Dendritic cell treated with granulocyte-macrophage colony-stimulating factor and Interleukin-4, amounts not matched to agents 40 ng/mL and 50 ng/mL, for 4 days (primary cell): Measurements from ENCODE around the gene PFDN5.
"Not testable (repeated sequence)": the region's sequence is repeated elsewhere in the genome, so short reads cannot be mapped to it uniquely, and the experiment has no call there.

ENCODE experiments used
- H3K27ac Mint-ChIP-seq: one replicate; pipeline ENCODE4 v1.8.0; 2022; ENCODE audit warnings: mild to moderate bottlenecking, mixed read lengths
- H3K27me3 Mint-ChIP-seq: one replicate; pipeline ENCODE4 v1.8.0; 2022; ENCODE audit warnings: mild to moderate bottlenecking, mixed read lengths
- H3K36me3 Mint-ChIP-seq: one replicate; pipeline ENCODE4 v1.8.0; 2022; ENCODE audit warnings: low read depth, mixed read lengths
- H3K4me1 Mint-ChIP-seq: one replicate; pipeline ENCODE4 v1.8.0; 2022; ENCODE audit warnings: low read depth, mixed read lengths
- H3K4me3 Mint-ChIP-seq: one replicate; pipeline ENCODE4 v1.8.0; 2022; ENCODE audit warnings: mild to moderate bottlenecking, moderate library complexity, mixed read lengths
- H3K9me3 Mint-ChIP-seq: one replicate; pipeline ENCODE4 v1.8.0; 2022; ENCODE audit warnings: mixed read lengths
- intact Hi-C: fragments of 100-400 bp; cut with micrococcal nuclease; formaldehyde crosslinking; loops from one replicate; pipeline ENCODE4 v1.15.0; 2022

PFDN5 gene

DNA sequence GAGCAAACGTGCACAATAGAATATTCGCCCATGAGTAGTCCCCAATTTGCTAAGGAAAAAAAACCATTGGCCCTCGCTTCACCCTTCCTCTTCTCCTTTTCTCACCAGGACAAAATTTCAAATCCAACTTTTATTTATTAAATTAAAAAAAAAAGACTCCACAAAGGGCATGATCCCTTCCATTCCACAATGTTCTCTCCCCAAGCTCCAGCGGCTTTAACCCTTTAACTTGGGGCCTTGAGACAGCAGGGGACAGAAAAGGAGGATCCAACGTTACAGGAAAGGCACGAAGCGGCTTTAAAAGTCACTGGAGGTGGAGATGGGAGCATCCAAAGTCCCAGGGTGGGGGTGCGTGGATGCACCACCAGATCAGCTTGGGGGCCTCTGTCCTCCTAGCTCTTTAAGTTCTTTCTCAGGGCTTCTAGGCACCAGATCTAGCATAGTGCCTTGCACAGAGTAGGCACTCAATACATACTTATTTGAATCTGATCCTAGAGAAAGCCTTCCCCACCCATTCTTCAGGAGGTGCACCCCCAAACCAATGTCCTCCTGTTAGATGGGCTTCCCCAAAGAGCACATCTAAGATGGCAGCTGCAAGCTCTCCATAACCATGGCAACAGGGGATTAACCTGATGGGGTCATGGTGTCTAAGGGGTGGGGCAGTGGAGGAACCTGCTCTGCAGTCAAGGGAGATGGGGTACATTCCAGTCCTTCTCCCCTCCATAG lies 31.3 kb downstream of the PFDN5 start:
- no peak overlapping the region for H3K27ac Mint-ChIP-seq
- H3K4me1 Mint-ChIP-seq = peaks cover 27% of the 10 kb centered on the region
- no peaks in the 10 kb centered on the region for H3K9me3 Mint-ChIP-seq
- peaks cover 44% of the 10 kb centered on the region for H3K27me3 Mint-ChIP-seq
- intact Hi-C loops = no loop called here
- peaks cover under 1% of the 10 kb centered on the region for H3K36me3 Mint-ChIP-seq
- H3K4me3 Mint-ChIP-seq = no peak overlapping the region

DNA sequence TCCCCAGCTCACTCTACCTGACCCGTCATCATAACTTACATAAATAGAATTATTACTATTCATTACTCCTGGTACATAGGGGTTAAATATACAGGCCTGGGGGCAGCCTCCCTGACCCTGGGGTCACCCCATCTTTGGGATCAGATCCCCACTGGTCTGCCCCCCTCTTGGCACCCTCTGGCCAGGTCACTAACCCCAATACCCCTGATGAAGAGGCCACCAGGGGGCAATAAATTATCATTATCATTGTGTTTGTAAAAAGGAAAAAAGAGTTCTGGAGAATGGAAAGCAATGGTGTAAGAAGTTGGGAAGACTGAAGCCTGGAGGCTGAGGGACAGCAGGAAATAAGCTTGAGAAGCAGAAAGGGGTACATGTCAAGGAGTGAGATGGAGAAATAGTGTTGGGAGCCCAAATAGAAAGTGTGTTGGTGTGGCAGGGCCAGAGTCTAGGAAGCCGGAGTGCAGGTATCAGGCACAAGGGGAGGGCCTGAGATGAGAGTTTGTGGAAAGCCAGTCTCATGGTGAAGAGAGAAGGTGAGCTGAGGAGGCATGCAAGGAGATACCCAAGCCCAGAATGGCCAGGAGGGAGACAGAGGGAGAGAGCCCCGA lies 32.2 kb downstream of the PFDN5 start:
- Mint-ChIP-seq H3K9me3 (no peaks in the 10 kb centered on the region), H3K36me3 (no peaks in the 10 kb centered on the region), H3K4me1 (peaks cover 22% of the 10 kb centered on the region), H3K27ac (no peak overlapping the region), H3K4me3 (no peak overlapping the region), H3K27me3 (peaks cover 52% of the 10 kb centered on the region)
- intact Hi-C loops = no loop called here

DNA sequence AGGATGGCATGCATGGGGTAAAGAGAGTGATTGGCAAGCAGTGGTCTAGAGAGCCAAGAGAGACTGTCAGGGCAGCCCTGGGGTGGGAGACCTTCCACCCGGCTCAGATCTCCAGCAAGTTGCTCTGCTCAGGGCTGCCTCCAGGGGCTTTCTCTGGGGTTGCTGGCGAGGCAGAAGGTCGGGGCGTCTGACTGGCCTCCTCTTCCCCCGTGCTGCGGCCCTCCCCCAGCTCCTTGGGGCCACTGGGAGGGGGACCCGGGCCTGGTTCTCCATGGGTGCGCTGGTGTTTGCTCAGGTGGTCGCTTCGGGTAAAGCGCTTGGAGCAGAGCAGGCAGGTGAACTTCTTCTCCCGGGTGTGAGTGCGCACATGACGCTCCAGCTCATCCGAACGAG lies 32.7 kb downstream of the PFDN5 start:
- Mint-ChIP-seq H3K27ac (no peak overlapping the region), H3K36me3 (no peaks in the 10 kb centered on the region), H3K4me3 (no peak overlapping the region), H3K27me3 (peaks cover 55% of the 10 kb centered on the region), H3K9me3 (no peaks in the 10 kb centered on the region), H3K4me1 (peaks cover 22% of the 10 kb centered on the region)
- intact Hi-C loops = no loop called here

DNA sequence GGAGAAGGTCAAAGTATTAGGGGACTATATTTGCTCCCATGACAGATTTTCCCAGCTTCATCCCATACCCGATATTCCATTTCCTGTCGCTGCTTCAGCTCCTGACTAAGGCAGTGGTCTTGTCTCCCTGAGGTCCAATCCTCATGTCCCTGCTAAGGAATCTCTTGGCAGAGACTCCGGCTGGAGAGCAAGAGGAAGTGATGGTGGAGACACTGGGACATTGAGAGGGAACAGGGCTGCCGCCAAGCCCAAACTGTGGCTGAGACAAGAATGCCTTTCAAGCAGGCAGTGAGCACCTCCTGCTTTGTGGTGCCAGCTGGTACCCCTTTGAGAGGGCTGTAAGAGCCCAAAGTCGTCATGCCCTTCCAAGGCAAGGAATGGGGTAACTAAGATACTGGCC lies 35.3 kb downstream of the PFDN5 start:
- intact Hi-C loops = no loop called here

DNA sequence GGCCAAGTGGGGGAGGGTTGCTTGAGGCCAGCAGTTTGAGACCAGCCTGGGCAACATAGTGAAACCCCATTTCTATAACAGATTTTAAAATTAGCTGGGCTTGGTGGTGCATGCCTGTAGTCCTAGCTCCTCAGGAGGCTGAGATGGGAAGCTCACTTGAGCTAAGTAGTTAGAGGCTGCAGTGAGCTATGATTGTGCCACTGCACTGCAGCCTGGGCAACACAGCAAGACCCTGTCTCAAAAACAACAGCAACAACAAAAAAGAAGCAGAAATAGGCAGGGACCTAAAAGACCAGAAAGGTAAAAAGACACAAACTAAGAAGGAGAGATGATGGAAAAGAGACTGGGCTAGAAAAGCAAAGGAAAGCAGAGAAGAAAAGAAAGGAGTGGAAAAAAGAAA lies 37.0 kb downstream of the PFDN5 start:
- H3K27ac Mint-ChIP-seq, H3K36me3 Mint-ChIP-seq, H3K9me3 Mint-ChIP-seq, H3K4me3 Mint-ChIP-seq, intact Hi-C loops: not testable (repeated sequence)
- Mint-ChIP-seq H3K4me1 (peaks cover 28% of the 10 kb centered on the region), H3K27me3 (peaks cover 82% of the 10 kb centered on the region)

More for the DNA sequence above, 35.3 kb downstream of the PFDN5 start:
- no peak overlapping the region for H3K4me3 Mint-ChIP-seq
- peaks cover 80% of the 10 kb centered on the region for H3K27me3 Mint-ChIP-seq
- peaks cover 18% of the 10 kb centered on the region for H3K4me1 Mint-ChIP-seq
- H3K9me3 Mint-ChIP-seq = no peaks in the 10 kb centered on the region
- H3K36me3 Mint-ChIP-seq = no peaks in the 10 kb centered on the region
- no peak overlapping the region for H3K27ac Mint-ChIP-seq

DNA sequence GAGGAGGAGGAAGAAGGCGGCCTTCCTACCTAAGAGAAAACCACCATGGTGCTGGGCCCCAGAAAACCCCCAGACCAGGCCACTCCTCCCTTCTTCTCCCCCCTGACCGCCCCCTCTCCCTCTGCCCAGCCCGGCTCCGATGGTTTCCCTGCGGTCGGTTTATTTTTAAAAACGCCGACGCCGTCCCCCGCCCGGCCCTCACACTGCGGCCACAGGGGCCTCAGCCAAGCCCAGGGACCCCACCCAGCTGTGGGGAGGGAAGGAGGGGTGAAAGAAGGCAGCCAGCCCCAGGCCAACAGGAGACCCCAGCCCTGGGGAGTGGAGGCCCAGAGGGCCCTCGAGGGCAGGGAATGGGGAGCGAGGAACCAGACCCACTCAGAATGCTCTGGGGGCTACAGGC lies 37.4 kb downstream of the PFDN5 start:
- intact Hi-C loops = no loop called here

DNA sequence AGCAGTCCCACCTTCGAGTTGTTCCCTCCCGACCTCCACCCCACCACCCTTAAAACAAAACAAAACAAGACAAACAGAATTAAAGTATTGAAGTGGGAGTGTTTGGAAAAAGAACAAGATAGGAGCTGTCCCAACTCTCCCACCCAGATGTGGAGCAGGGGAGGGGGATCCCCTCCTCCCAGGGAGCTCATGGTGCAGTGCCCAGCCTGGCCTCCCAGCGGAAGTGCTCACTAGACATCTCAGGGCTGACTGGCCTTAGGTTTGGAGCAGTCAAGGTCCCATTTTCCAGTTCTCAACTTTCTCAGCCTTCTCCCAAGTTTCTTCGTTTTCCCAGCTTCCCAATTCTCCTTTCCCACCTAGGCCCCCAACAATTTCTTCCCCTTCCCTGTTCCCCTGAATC lies 37.9 kb downstream of the PFDN5 start:
- Mint-ChIP-seq H3K4me1 (peaks cover 32% of the 10 kb centered on the region), H3K36me3 (no peaks in the 10 kb centered on the region), H3K4me3 (no peak overlapping the region), H3K27me3 (peaks cover 82% of the 10 kb centered on the region), H3K27ac (no peak overlapping the region), H3K9me3 (no peaks in the 10 kb centered on the region)
- intact Hi-C loops = no loop called here

More for the DNA sequence above, 37.4 kb downstream of the PFDN5 start:
- Mint-ChIP-seq H3K4me1 (peaks cover 28% of the 10 kb centered on the region), H3K27me3 (peaks cover 82% of the 10 kb centered on the region), H3K27ac (no peak overlapping the region), H3K36me3 (no peaks in the 10 kb centered on the region), H3K4me3 (no peak overlapping the region), H3K9me3 (no peaks in the 10 kb centered on the region)

DNA sequence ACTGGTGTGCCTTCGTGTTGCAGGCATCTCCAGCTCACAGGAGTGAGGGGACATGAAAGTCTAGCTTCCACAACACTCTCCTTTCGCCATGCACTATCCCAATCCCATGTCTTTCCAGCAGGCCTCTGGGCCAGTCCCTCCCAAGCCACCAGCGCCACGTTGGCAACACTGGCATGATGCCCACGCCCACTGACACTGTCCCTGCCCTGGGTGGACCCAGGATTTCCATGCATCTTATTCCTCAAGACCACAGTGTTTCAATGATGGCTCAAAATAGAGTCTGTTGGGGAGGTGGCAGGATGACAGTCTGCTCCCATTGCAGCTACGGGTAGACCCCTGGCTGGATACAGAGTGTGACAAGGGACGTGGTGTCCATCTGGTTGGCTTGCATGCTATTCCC lies 38.5 kb downstream of the PFDN5 start:
- Mint-ChIP-seq H3K9me3 (no peaks in the 10 kb centered on the region), H3K36me3 (no peaks in the 10 kb centered on the region), H3K27me3 (peaks cover 82% of the 10 kb centered on the region), H3K4me1 (peaks cover 35% of the 10 kb centered on the region), H3K27ac (no peak overlapping the region), H3K4me3 (no peak overlapping the region)
- intact Hi-C loops = no loop called here

DNA sequence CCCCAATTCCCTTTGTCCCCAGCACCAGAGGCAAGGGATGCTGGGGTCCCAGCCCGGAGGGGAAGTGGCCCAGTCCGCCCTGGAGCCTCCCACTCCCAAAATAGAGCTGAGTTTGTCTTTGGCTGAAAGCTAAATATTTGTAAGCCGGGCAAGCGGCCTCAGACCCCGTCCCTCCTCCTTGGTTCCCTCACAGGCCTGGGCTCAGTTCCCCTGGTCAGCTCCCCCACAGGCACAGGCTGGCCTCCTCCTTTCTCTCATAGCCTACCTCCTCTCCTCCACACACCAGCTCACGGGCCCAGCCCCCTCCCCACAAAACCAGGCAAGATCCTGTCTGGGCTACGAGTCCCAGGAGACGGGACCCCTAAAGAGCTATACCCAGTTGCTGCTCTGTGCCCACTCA lies 39.5 kb downstream of the PFDN5 start:
- H3K4me1 Mint-ChIP-seq = peaks cover 35% of the 10 kb centered on the region
- H3K9me3 Mint-ChIP-seq = no peaks in the 10 kb centered on the region
- intact Hi-C loops = no loop called here
- peaks cover 85% of the 10 kb centered on the region for H3K27me3 Mint-ChIP-seq
- H3K36me3 Mint-ChIP-seq = no peaks in the 10 kb centered on the region
- no peak overlapping the region for H3K27ac Mint-ChIP-seq
- H3K4me3 Mint-ChIP-seq = no peak overlapping the region

DNA sequence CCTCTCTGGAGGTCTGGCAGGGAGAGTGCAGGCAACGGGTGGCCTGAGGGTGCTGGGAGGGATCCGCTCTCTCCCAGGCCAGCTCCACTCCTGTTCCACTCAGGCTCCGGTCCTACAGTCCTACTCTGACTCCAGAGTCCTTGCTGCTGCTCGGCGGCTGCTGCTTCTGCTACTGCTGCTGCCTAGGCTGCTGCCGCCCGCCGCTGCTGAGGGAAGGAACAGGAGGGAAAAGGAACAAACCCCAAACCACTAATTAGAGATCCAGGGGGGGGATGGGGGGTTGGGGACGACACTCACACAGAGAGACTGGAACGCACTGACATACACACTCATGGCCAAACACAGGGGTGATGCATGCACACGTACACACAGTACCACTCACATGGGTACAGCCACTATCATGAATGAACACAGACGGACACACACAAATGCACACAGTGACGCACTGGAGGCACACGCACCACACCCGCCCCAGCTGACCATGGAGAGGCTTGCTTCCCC lies 40.9 kb downstream of the PFDN5 start, which contains the start of gene SP7:
TSS of gene SP7 (minus strand) at position 174 of the 501 bp plus-strand sequence. CDS start 708 bp downstream, outside the sequence.
- H3K4me3 Mint-ChIP-seq = no peak within 1 kb of the TSS
- peaks cover 40% of the 10 kb centered on the region for H3K4me1 Mint-ChIP-seq
- no peak within 1 kb of the TSS for H3K27ac Mint-ChIP-seq
- no peaks in the 10 kb centered on the region for H3K36me3 Mint-ChIP-seq
- intact Hi-C loops = no loop called here
- H3K9me3 Mint-ChIP-seq = no peaks in the 10 kb centered on the region
- H3K27me3 Mint-ChIP-seq = peaks cover 91% of the 10 kb centered on the region

DNA sequence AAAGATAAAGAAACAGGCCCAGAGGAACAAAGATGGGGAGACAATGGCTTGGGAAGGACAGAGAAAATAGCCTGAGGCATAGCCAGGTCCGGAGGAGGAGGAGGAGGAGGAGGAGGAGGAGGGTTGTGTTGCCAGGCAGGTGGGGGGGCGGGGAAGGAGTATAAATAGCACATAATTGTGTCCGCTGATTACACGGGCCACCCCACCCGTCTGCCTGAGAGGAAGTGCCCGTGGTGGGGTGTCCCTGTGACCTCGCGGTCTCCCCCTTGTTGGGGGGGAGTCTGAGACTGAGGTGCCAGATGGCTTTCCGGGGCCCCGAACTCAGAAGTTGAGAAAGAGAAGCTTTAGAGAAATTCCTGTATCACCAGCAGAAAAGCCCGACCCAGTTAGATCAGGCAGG lies 42.7 kb downstream of the PFDN5 start:
- H3K27ac Mint-ChIP-seq = no peak overlapping the region
- H3K36me3 Mint-ChIP-seq = no peaks in the 10 kb centered on the region
- intact Hi-C loops = no loop called here

DNA sequence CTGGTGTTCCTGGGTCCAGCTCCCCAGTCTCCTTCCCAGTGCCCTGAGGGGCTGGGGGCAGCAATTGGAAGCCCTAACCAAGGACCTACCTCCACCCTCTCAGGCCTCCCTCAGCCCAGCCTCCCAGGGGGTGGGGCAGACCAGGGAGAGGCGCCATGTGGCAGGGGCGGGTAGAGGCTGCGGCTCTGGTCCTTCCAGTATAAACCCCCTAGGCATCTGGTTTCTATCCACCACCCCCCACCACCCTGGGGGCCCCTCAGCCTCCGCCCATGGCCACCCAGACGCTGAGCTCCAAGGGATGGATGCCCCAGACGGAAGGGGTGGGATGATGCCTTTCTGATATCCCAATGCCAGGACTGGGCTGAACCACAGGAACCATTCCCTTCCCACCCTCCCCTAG lies 43.6 kb downstream of the PFDN5 start:
- H3K27me3 Mint-ChIP-seq = peaks cover 85% of the 10 kb centered on the region
- no peak overlapping the region for H3K27ac Mint-ChIP-seq
- intact Hi-C loops = no loop called here
- H3K9me3 Mint-ChIP-seq = no peaks in the 10 kb centered on the region
- no peaks in the 10 kb centered on the region for H3K36me3 Mint-ChIP-seq
- H3K4me3 Mint-ChIP-seq = no peak overlapping the region
- H3K4me1 Mint-ChIP-seq = peaks cover 40% of the 10 kb centered on the region

More for the DNA sequence above, 42.7 kb downstream of the PFDN5 start:
- peaks cover 40% of the 10 kb centered on the region for H3K4me1 Mint-ChIP-seq
- H3K27me3 Mint-ChIP-seq = peaks cover 86% of the 10 kb centered on the region
- no peak overlapping the region for H3K4me3 Mint-ChIP-seq
- H3K9me3 Mint-ChIP-seq = no peaks in the 10 kb centered on the region

DNA sequence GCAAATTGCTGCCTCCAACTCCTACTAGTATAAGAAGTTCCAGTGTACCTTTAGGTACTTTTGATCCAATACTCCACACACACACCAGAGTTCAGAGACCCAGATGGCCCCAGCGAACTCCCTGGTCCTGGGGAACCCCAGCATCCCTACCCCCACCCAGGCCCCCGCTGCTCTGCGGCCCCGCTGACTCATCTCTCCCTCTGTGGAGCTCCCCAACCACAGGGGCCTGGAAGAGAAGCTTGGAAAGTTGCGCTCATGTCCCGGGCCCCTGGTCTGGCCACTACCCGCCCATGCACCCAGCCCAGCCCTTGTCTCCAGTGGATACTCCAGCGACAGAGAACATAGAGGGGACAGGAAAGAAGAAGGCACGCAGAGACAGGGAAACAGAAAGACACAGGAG lies 45.1 kb downstream of the PFDN5 start:
- Mint-ChIP-seq H3K36me3 (no peaks in the 10 kb centered on the region), H3K9me3 (no peaks in the 10 kb centered on the region), H3K27ac (no peak overlapping the region), H3K27me3 (peaks cover 80% of the 10 kb centered on the region), H3K4me3 (no peak overlapping the region), H3K4me1 (peaks cover 48% of the 10 kb centered on the region)
- intact Hi-C loops = no loop called here

DNA sequence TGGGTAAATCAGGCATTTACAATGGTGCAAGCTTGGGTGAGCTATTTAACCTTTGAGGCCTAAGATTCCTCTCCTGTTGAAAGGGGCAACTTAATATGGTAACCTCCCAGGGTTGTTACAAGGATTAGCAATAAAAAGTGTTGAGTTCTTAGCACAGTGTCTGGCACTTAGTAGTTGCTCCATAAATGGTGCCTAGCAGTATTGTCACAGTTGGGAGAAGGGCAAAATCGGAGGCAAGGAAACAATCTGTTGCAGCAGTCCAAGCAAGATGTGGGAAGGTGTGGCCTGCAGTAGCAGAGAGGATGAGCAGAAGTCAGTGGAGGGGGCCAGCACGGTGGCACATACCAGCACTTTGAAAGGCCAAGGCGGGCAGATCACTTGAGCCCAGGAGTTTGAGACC lies 48.1 kb downstream of the PFDN5 start:
- Mint-ChIP-seq H3K27ac (no peak overlapping the region), H3K9me3 (no peaks in the 10 kb centered on the region), H3K4me3 (no peak overlapping the region), H3K27me3 (peaks cover 51% of the 10 kb centered on the region), H3K36me3 (no peaks in the 10 kb centered on the region), H3K4me1 (peaks cover 34% of the 10 kb centered on the region)
- intact Hi-C loops = no loop called here
